NCI-H524 treated with DMSO at 0.1 percent for 48 hours (cell line): ENCODE results near the gene CCM2.

Source experiments
- DNase-seq: peaks from one replicate; lab custom pipeline; 2025; lab: John Stamatoyannopoulos, UW

The CCM2 gene

GRCh38 chr7:45082031-45082830 is 82.2 kb downstream of the CCM2 start:
- DNase-seq: no peak

- no peak for DNase-seq
Observed at GRCh38 chr7:45082831-45083331, 82.9 kb downstream of the CCM2 start.

GRCh38 chr7:45084336-45084735 is 84.3 kb downstream of the CCM2 start:
- no peak for DNase-seq

GRCh38 chr7:45084901-45085618 is 85.1 kb downstream of the CCM2 start:
- no peak for DNase-seq

GRCh38 chr7:45085619-45086200 is 85.7 kb downstream of the CCM2 start:
- DNase-seq: no peak

- no peak for DNase-seq
Observed at GRCh38 chr7:45086331-45087065, 86.5 kb downstream of the CCM2 start.

DNA sequence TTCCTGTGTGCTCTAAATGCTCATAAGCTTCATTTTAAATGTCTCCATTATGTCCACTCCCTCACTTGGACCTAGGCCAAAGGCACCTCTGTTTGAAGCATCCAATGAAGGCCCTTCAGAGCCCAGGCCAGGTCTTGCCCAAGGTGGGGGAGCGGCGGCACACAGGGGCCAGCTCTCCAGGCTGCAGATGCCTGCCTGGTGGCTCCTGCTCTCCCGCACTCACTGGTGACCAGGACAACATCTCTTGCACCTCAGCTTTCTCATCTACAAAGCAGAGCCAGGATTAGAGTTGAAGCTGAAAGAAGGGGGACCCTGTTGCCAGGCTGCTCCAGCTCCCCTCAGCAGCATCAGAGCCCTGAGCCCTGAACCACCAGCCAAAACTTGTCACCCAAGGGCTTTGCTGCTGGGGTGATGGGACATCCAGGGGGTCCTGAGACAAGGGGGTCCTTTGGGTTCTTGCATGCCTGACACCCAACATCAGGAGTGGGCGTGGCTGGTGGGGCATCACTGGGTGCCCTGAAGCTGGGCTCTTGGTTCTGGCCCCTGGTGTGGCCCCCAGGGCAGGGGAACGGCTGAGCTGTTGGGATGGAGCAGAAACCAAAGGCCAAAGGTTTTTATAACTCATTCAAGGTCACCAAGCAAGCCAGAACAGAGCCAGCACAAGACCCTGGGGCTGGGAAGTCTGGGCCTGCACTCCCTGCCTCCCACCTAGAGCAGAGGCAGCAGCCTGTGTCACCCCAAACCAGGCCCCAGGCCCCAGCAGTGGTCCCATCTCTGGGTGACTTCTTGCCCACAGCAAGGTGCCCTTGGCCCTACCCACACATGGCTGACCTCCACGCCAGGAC is 87.5 kb downstream of the CCM2 start:
- no peak for DNase-seq

DNA sequence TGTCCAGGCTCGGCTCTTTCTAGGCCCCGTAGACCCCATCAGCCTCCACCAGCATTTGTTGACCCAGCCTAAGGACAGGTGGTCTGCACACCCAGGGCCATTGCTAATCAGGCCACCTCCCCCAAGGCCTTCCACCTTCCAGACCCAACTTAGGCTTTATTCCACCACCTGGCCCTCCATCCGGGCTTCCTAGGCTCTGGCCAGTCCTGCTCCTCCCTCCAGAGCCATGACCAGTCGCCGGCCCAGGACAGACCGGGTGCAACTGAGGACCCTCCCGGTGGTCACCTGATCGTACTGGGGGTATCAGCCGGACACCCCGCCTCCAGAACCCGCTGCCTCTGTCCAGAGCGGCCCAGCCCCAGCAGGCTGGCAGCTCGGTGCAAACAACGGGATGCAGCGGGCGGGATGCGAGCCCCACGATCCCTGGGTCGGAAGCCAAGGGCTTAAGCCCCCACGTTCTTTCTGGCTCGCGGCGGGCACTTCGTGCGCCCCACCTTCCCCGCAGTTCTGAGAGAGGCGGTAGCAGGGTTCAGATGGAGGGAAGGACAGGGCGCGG is 88.2 kb downstream of the CCM2 start:
- DNase-seq: no peak

DNA sequence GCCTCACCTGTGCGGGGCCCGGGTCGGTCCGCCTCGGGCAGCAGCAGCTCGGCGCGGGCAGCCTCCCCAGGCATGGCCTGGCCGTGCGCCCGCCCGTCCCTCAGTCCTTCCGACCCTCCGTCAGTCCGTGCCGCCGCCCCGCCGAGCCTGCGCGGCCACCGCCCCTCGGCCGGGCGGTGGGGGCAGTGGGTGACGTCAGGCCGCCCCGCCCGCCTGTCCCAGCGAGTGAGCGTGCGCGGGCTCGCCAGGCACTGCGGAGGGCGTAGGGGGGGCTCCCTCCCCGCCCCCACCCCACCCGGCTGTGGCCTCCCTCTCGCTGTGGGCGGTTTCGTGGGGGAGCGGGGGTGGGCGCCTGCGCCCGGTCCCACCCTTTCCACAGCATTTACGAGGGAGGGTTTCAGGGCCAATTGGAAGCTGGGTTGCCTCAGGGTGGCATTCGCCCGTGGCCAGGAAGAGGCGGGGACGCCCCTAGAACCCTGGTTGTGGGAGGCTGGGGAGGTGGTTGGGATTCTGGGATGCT is 88.9 kb downstream of the CCM2 start, which contains the start of gene NACAD:
Gene NACAD (minus strand): TSS at position 149 of the 520 bp plus-strand sequence. CDS start 75 bp downstream, at position 74.
- no peak for DNase-seq

DNA sequence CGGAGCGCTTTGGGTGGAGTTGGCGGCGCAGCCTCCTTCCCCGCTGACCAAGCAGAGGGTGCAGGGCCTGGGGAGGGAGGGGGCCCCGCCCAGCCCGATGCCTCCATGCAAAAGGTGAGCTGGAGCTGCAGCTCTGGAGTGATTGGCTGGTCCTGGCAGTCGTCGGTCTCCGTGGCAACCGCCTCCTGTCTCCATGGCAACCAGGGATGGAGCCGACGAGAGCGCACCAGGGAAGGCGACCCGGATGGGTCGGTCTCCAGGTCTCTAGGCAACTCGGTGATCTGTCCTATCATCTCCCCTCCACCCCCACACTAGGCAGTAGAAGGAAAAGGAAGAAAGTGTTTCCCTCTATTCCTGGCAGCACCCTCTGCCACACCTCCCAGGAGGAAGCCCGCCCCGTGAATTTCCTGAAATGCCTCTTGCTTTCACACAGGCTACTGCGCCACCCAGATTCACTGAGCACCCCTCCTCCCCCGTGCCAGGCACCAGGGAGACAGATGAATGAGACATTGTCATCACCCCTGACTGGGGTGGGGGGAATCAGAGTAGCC is 89.4 kb downstream of the CCM2 start:
- peak; percentile 33 for DNase-seq

- no peak for DNase-seq
Observed at GRCh38 chr7:45092100-45092930, 92.3 kb downstream of the CCM2 start.

DNA sequence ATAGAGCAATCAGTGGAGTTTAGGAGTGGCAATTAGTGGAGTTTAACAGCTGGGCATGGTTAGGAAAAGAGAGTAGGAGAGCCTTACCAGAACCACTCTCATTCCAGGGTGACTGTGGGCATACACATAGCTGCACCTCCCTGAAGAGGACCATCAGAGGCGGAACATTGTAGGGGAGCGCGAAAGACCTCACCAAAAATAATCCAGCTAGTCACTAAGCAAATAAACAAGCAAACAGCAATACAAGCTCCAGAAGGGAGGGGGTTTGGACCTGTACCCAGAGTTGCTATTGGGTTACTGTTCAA is 92.9 kb downstream of the CCM2 start:
- DNase-seq: no peak

DNA sequence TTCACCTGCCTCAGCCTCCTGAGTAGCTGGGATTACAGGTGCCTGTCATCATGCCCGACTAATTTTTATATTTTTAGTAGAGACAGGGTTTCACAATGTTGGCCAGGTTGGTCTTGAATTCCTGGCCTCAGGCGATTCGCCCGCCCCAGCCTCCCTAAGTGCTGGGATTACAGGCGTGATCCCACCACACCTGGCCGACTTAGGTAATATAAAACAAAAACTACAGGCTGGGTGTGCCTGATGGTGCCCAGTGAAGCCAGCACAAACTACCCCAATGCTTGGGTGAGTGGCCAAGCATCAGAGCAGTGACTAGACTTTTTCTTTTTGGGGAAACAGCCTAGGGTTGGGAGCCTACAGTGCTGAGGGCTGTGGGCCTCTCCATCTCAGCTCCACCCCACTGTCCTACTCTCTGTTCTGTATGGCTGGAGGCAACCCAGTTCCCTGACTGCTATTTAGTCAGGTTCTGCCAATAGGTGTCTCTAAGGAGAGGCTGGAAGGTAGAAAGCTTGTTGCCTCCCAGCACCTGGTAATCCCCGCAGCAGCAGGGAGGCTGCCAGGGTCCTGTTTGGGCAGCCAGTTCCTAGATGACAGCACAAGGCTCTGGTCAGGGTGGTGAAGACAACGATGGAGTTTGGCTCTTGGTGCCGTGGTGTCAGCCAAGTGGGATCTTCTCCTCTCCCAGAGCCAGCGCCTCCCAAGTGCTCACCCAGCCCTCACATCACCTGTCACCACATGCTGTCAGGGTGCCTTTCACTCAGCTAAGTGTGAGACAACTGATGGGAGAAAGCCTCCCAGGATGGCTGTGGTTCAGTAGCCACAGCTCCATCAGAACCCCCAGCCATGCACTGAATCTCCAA is 99.2 kb downstream of the CCM2 start:
- DNase-seq: no peak

DNA sequence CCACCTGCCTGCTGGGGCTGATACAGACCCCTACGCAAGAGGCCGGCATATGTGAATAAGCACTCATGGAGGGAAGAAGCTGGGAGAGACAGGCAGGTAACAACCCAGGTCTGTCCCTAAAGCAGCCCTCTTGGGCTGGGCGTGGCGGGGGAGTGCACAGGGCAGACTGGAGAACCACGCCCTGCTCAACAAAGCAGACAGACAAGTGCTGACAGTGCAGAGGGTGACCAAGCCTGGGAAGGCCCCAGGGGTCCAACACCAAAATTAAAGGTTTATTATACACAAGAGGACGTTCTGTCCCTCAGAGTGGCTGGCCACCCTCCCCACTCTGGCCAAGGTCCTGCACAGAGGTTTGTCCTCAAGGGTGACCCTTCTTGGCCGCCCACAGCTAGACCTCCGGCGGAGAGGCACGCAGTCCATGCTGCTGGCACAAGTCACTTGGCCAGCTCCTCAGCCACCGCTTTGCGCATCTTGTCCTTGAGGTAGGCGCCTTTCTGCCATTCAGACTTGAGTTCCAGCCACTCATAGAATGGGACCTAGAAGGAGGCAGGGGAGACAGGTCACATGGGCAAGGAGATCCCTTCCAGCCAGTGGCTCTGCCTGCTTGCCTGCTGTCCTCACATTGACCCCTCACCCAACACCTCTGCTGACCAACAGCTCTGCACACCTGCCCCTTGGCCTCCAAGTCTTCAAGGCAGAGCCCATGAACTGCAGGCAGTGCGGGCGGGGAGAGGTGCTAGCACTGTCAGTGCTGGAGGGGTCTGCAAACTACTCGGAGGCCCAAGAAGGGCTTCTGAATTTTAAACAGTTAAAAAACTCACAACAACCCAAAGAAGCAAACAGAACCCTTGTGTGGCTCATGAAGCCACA is 100.1 kb downstream of the CCM2 start:
- DNase-seq: no peak

GRCh38 chr7:45100761-45101480 is 100.9 kb downstream of the CCM2 start:
- DNase-seq: no peak

DNA sequence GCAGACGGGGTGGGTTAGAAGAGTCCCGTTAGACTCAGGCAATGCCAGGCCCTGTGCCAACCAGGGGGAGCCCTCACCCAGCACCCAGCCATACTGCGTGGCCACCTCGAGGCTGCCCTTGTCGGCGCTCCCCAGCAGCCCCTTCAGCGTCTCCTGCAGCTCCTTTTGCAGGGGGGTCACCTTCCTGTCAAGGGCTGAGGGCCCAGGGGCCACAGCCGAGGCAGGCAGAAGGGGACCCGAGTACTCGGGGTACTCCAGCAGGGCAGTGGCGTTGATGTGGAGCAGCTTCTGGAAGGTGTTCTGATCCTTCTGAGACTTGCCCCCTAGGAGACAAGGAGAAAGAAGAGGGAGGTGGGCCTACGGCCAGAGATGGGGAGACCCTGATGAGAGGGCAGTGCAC is 101.7 kb downstream of the CCM2 start:
- no peak for DNase-seq
